Stimulated activated CD8-positive, alpha-beta memory T cell treated with anti-CD3 and anti-CD28 coated beads, Interleukin-12 subunit alpha, Interleukin-12 subunit beta, amount 100 ng/mL, for 1 hour (primary cell): Measurements from ENCODE around the gene GGT5.
"Not testable (repeated sequence)": the region's sequence is repeated elsewhere in the genome, so short reads cannot be mapped to it uniquely, and the experiment has no call there.

Source experiments
- DNase-seq: peaks from one replicate; pipeline ENCODE4 v3.0.0-alpha.2; 2020; ENCODE audit warnings: low read depth

GGT5 gene, protein sequence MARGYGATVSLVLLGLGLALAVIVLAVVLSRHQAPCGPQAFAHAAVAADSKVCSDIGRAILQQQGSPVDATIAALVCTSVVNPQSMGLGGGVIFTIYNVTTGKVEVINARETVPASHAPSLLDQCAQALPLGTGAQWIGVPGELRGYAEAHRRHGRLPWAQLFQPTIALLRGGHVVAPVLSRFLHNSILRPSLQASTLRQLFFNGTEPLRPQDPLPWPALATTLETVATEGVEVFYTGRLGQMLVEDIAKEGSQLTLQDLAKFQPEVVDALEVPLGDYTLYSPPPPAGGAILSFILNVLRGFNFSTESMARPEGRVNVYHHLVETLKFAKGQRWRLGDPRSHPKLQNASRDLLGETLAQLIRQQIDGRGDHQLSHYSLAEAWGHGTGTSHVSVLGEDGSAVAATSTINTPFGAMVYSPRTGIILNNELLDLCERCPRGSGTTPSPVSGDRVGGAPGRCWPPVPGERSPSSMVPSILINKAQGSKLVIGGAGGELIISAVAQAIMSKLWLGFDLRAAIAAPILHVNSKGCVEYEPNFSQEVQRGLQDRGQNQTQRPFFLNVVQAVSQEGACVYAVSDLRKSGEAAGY

DNA sequence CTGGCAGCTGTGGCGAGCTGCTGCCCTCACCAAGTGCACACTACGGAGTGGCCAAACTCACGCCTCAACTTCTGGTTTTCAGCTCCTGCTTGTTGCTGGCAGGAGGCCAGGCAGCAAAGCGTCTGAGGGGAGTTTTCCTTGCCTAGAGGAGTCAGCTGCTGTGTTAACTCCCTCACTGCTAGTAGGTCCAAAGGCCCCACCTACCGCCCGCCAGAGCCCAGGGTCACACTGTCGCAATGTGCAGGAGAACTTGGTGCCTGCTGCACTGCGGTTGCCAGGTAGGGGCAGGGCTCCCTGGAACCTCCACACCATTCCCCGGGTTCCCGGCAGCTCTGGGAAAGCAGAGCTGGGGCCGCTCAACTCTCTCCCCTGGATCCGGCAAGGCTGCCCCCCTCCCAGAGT, at the start of gene GGT5:
Gene GGT5 (minus strand): TSS at position 53 of the 402 bp plus-strand sequence. CDS start 357 bp downstream, outside the sequence.
- DNase-seq: not testable (repeated sequence)

DNA sequence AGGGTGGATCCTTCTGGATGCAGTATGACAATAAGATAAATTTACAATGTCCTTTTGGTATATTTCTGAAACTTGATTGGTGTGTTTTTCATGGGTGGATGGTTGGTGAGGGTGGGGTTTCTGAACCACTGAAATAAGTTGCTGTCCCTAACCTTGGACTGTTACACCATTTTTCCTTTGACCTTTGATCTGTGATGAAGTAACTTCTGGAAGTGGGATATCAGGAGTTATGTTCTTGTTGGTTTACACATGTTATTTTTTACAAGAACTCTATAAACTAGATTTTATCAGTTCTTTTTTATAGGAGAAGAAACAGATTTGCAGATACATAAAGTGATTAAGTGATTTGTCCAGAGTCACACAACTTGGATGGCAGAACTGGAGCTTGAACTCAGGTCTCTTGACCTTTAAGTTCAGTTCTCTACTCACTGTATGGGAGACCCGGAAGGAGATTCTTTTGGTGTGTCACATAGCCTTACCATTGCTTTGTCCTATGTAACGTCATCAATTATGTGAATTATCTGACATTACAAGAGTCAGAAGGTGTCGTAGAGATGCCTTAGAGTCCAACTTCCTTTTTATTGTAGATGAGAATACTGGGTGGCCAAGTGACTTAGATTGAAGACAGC, 47.4 kb upstream of the GGT5 start:
- not testable (repeated sequence) for DNase-seq

DNA sequence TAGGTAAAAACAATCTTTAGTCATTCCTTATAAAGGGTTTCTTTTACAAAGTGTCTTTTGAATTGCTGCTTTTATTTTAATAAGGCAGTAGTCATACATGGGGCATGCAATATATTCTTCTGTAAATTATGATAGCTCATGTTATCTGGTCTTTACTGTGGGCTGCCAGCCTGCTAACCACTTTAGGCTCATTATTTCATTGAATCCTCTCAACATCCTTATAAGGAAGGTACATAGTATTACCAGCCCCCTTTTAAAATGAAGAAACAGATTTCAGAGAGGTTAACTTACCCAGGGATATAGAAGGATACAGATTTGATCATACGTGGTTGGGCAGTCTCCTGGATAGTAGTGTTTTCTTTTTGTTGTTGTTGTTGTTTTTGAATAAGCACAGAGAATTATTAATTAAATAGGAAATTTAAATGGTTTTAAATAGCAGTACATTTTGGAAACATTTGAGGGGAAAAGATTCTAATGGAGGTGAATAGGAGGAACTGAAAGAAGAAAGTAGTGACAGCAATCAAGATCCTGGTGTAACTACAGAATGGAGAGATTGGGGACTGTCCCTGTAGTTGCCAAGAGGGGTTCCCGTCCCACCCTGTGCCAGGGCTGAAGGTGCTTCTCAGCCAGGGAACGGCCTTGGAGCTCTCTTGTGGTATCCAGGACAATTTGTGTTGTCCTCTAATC, 46.8 kb upstream of the GGT5 start:
- DNase-seq: no peak

DNA sequence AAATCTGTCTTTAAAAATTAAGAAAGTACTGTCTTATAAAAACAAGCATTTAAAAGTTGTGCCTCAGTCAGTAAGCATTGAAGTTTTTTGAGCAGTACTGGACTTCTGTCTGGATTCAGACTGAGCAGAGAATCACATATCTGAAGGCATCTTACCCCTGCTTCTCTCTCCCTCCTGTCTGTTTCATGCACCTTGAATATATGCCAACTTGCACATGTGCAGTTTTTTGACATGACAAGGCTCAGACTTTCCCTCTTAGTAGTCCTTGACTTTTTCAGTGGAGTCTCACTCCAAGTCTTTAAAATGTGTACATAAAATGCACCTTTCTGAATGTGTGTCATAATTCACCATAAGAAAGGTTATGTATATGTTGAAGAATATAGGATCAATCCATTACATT, 45.6 kb upstream of the GGT5 start:
- no peak for DNase-seq

DNA sequence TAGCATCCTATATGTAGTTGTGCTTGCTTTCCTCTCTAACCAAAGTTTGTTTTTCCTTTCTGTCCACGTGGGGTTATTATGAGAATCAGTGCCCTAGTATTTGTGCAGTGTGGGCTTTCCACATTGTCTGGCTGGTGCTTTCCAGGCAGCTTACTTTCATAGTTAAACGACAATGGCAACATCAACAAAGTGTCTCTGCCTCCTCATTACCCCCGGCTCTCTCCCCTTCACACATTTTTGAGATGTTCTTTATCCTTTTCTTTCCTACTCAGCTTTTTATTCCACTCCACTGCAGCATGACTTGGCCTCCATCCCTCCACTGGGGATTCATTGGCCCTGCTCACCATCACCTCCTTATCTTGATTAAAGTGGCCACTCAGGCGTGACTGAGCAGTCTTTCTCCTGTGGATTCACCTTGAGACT, 44.9 kb upstream of the GGT5 start:
- no peak for DNase-seq

DNA sequence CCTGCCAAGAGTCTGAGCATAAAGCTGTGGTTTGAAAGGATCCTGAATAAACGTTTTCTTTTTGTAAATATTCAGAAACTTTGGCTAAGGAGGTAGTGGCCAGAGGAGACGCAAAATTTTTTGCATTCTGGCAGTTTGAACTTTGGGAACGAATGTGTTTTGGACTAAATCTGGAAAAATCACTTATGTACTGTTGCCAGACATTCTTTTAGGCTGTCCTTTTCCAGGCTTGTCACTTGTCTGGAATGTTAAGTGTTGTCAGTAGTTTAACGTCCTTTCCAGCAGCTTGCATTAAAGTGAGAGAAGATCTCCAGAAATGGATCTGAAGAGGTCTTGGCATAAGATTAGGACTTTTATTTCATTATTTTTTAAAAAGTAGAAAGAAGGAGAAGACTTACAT, 44.2 kb upstream of the GGT5 start:
- no peak for DNase-seq

DNA sequence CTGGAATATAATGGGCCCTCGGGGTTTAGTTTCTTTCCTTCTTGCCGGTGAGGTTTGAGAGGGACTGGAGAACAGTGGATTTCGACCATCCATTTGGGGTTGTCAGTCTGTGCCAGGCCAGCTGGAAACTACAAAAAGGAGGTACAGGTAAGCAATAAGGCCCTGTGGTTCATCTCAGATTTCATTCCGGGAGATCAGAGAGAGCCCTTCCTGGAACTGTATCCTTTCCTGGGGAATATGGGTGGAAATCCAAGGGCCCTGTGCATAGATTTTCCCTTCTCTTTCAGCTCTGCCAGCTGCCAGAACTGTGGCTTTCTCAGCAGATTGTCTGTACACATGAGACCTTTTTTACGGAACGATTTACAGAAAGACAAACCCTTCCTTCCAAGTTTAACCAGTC, 42.9 kb upstream of the GGT5 start:
- DNase-seq: not testable (repeated sequence)

DNA sequence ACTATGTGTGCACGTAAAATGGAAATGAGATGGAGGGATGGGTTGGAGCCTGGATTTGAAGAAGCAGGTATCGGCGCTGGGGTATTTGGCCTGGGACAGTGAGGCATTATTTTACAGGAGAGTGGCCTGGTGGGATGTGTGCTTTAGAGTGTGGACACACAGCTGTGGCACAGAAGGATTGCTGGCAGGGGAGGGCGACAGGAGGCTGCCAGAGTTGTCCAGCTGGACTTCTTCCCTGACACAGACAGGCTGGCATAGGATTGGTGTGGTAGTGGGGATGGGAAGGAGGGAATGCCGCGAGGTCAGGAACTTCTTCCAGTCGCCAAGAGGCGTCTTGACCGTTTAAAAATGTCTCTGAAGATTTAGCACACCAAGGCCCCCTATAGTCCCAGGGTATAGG, 42.3 kb upstream of the GGT5 start:
- not testable (repeated sequence) for DNase-seq

DNA sequence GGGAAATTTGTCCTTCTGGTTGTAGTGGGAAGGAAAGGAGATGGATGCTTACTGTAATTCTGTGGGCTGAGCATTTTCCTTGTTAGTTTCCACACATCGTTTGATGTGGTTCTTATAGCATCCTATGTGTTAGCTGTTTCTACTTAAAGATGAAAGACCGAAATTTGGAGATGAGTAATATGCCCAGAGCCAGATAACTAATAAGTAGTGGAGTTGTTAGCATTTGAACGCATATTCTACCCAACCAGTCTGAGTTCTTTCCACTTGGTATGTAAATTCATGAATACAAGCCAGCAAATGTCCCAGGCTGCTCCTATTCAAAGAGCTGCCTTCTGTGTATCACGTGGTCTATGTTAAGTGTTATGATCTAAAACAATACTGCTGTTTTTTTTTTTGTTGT, 40.4 kb upstream of the GGT5 start:
- no peak for DNase-seq

DNA sequence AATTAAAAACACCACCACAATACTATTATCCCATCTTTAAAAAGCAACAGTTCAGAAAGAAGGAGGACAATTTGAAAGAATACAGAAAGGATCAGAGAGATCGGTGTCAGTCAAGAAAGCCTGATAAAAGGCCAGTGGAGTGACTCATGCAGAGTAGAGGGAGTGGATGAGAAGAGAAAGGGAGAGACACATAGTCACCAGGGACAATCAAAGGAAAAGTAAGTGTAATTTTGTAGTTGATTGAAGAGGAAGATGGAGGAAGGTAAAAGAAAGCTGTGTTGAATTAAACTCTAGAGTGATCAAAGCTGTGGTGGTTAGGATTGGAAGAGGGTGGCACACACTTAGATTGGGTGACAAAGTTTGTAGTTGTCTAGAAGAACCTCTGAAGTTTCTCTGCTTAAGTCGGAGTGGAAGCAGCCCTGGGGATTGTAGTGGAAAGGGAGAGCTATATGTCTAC, 39.9 kb upstream of the GGT5 start:
- DNase-seq: no peak

DNA sequence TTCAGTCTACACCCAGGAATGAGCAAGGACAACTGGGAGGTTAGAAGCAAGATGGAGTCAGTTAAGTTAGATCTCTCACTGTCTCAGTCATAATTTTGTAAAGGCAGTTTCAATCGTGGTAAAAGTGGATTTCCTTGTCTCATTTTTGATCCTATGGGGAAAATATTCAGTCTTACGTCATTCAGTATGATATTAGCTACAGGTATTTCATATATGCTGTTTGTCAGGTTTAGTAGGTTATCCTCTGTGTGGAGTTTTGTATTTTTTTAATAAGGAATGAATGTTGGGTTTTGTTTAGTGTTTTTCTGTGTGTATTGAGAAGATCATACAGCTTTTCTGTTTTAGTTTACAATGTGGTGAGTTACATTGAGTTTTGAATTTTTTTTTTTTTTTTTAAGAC, 37.5 kb upstream of the GGT5 start:
- no peak for DNase-seq

DNA sequence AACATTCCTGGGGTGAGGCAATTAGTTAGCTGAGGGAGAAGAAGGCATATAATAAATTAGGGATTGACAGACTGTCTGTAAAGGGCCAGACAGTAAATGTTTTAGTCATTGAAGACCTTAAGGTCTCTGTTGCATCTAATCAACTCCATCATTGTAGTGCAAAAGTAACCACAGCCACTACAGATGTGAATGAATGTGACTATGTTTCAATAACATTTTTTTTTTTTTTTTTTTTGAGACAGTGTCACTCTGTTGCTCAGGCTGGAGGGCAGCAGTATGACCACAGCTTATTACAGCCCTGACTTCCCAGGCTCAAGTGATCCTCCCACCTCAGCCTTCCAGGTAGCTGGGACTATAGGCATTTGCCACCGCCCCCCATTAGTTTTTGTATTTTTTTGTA, 35.5 kb upstream of the GGT5 start:
- not testable (repeated sequence) for DNase-seq

DNA sequence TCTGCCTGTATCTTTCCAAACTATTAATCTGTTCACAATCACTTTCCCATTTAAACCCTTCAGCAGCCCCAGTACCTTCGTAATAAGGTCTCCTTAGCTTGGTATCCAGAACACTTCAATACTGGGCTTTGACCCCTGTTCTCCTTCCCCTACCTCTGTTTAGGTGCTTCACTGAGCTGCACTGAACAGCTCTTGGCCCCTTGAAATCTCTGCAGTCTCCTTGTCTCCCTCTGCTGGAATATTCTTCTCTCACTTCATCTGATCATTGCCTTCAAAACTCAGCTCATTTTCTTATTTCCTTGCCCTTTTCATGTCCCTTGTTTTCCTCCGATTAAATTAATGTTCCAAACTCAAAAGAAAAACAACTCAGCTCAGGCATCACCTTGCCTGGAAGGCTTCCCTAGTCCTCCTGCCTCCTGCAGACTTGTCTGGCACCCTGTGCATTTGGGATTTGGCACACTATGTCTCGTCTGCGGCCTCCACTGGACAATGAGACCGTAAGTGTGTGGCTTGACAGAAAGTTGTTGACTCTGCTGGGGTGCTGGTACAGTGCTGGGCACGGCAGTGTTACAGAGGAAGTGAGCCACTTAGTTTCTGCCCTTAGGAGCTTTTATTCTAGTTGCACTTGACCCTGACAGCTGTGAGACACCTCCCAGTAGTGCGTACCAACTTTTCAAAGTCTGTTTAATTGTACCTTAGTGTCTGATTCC, 30.0 kb upstream of the GGT5 start:
- not testable (repeated sequence) for DNase-seq

DNA sequence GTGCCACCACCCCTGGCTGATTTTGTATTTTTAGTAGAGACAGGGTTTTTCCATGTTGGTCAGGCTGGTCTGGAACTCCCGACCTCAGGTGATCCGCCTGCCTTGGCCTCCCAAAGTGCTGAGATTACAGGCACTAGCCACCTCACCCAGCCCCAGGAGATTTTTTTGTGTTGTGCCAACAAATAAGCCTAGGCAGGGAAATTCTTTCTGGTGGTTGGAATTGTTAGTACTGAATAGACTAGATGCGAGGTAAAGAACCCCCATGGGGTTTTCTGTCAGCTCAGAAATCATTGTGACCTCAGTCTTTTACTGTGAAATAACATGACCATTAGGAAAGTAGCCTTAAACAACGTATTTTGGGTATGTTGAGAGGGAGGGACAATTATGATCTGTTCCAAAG, 29.0 kb upstream of the GGT5 start:
- not testable (repeated sequence) for DNase-seq

DNA sequence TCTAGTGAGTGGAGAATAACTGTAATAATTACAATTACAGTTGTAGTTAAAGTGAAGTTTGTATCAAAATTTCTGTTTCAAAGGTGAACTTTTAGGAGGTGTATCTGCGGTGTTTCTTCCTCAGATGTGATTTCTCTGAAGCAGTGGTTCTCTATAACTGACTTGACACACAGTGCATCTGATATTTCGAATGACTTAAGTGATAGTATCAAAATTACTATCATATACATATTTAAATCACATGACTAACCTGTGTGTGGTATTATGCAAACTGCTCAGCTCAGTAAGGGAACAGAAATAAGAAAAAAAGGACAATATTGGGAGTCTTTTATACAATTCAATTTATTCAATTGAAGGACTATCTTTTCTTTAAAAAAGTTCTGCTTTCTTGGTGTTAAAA, 28.1 kb upstream of the GGT5 start:
- not testable (repeated sequence) for DNase-seq

DNA sequence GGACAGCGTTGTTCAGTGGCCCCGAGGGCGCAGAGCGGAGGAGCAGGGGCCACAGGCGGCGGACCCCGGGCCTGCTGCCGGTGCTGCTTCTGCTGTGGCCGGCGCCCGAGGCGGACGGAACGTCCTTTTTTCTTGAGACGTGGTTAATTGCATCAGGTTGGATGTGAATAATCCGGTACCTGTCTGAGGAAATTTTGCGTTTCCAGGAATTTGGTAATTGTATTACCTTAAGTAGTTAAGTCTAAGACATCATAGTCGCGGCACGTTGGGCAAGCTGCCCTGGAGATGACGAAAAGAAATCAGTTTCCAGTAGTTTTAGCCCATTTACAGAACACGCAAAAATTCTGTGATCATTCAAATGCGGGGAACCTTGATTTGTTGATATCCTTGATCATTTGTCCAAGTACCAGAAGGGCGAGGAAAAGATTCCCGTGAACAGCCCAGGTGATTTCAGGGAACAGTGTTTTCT, 26.5 kb upstream of the GGT5 start:
- DNase-seq: no peak

DNA sequence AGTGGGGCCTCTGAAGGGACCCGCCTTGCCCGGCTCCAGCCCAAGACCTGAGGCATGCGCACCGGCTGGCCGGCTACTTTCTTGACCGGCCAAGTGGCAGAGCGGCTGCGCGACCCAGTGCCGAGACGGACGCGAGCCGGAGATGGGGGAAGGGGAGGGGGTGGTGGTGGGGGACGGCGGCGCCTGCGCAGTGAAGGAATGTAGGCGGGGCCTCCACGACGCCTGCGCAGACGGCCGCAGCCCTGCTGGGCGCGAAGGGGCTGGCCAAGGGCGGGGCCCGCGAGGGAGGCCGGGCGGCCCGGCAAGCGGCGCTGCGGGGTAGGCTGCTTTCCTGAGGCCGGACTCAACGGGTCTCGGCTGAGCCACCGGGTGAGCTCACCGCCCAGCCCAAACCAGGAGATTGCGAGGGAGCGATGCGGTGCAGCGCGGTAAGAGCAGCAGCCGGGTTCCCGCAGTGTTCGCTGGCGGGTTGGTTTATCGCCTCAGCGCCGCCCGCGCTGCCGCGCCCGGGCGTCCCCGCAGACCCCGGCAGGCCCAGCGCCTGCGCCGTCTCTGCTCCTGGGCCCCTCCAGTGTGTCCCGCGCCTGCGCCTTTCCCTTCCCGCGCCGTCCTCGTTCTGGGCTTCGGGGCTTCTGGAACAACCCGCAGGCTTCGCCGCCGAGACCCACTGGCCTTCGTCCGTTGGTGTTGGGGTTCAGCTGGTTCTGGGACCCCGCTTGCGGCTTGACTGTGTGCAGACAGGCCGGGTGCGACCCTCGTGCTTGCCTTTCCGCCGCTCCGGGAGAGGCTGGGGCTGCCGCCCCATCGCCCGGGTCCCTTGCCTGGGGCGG, 25.9 kb upstream of the GGT5 start, which contains the start of gene SPECC1L:
Gene SPECC1L (plus strand): TSS at position 276 of the 830 bp plus-strand sequence. CDS start 31,401 bp downstream, outside the sequence.
- peak; percentile 83 for DNase-seq

DNA sequence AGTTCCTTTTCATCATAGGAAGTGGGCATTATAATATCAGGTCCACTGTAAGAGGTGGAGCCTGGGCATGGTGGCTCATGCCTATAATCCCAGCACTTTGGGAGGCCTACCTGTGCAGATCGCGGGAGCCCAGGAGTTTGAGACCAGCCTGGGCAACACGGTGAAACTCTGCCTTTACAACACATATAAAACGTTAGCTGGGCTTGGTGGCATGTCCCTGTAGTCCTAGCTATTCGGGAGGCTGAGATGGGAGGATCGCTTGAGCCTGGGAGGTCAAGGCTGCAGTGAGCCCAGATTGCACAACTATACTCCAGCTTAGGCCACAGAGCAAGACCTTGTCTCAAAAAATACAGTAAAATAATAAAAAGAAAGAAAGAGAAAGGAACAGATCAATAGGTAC, 21.6 kb upstream of the GGT5 start:
- DNase-seq: not testable (repeated sequence)

DNA sequence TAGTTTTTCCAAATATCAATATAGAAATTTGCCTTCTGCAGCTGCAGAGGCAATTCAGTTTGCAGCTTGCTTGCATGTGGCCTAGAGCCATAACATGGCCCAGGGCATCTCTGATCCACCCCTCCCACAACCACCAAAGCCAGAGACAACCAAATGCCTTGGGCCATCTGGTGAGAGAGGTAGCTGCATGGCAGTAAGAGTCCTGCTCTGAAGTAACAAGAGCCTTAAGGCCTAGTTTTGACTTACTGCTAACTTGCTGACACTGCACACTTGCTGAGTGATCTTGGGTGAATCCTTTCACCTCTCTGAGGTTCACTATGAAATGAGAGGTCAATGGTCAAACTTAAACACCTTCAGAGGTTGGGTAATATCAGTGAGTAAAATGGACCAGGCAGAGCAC, 20.9 kb upstream of the GGT5 start:
- no peak for DNase-seq

DNA sequence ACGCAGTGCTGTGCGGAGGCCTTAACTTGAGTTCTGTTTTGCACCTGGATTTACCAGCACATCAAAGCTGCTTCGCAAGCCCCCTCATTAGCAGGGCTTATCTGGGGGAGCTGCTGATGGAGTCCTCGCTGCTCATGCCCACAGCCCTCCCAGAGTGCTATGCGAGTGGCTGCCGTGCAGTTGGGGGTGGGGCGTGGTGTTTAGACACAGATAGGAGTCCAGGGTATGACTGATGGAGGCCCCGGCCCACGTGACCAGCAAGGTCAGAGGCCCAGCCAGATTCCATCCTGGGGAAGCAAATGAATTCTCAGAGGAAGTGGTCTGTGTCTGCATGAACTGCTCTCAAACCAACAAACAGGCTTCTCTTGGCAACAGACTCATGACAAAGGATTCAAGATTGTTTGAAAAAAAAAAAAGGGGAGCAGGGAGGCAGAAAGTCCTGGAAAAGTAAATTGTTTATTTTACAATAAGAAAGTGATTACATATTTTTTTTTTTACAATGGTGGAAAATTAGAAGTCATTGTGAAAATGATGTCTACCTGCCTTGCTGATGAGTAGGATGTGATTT, 19.5 kb upstream of the GGT5 start:
- not testable (repeated sequence) for DNase-seq
